HUES64 (cell line): ENCODE results near the gene CRACDL.
A peak's percentile ranks its signal among the peaks of the same experiment; 100 is the strongest.

Experiments
- H3K27ac ChIP-seq: 2 replicates; pipeline ENCODE4 v1.7.0; 2013; ENCODE audit warnings: low read depth, low read length, inconsistent platforms
- H3K27me3 ChIP-seq: 2 replicates; pipeline ENCODE4 v1.6.1; 2013; ENCODE audit warnings: mild to moderate bottlenecking, low read length; ENCODE audit not compliant: insufficient read depth
- H3K36me3 ChIP-seq: 2 replicates; pipeline ENCODE4 v1.6.1; 2013; ENCODE audit warnings: mild to moderate bottlenecking, low read length; ENCODE audit not compliant: insufficient read depth
- H3K4me1 ChIP-seq: 2 replicates; pipeline ENCODE4 v1.6.1; 2013; ENCODE audit warnings: mild to moderate bottlenecking, low read length, moderate library complexity; ENCODE audit not compliant: insufficient read depth
- H3K4me3 ChIP-seq: 2 replicates; pipeline ENCODE4 v1.5.1; 2013; ENCODE audit warnings: mild to moderate bottlenecking, low read length, moderate library complexity
- H3K9ac ChIP-seq: 2 replicates; pipeline ENCODE4 v1.6.1; 2013; ENCODE audit warnings: mild to moderate bottlenecking, low read depth, low read length
- H3K9me3 ChIP-seq: 2 replicates; pipeline ENCODE4 v1.6.1; 2013; ENCODE audit warnings: low read depth, low read length; ENCODE audit not compliant: insufficient read depth
- WGBS: fragments of 150-250, 120-280 bp; methylation state at CpG from one replicate; pipeline ENCODE4 v1.1.7; 2013; ENCODE audit warnings: missing lambda C conversion rate; 5-methylcytosine and 5-hydroxymethylcytosine counted together

The CRACDL gene

DNA sequence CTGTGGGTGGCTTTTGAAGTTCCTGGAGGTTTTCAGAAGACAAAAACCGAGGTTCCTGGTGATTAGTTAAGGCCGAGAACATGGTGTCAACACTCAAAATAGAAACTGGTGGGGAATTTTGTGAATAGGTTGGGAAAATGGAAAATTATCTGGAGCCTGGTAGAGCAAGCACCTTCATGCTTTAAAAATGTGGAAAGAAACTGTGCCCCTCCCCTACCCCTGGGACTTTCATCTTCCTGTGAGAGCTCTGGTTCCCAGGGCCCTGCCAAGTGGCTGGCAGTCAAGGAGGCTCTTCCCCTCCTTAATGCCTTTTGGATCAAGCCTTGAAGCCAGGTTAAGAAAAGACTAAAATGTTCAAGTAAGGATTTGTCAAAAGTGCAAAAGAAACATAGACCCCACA, 1.9 kb upstream of the CRACDL start:
- Histone ChIP-seq H3K27me3 (peaks cover 72% of the 10 kb centered on the region), H3K27ac (no peak overlapping the region), H3K9me3 (no peaks in the 10 kb centered on the region), H3K4me3 (no peak overlapping the region), H3K36me3 (no peaks in the 10 kb centered on the region), H3K9ac (no peak overlapping the region), H3K4me1 (no peaks in the 10 kb centered on the region)
- WGBS, result 84% methylated on average over 2 of the region's 2 CpGs

DNA sequence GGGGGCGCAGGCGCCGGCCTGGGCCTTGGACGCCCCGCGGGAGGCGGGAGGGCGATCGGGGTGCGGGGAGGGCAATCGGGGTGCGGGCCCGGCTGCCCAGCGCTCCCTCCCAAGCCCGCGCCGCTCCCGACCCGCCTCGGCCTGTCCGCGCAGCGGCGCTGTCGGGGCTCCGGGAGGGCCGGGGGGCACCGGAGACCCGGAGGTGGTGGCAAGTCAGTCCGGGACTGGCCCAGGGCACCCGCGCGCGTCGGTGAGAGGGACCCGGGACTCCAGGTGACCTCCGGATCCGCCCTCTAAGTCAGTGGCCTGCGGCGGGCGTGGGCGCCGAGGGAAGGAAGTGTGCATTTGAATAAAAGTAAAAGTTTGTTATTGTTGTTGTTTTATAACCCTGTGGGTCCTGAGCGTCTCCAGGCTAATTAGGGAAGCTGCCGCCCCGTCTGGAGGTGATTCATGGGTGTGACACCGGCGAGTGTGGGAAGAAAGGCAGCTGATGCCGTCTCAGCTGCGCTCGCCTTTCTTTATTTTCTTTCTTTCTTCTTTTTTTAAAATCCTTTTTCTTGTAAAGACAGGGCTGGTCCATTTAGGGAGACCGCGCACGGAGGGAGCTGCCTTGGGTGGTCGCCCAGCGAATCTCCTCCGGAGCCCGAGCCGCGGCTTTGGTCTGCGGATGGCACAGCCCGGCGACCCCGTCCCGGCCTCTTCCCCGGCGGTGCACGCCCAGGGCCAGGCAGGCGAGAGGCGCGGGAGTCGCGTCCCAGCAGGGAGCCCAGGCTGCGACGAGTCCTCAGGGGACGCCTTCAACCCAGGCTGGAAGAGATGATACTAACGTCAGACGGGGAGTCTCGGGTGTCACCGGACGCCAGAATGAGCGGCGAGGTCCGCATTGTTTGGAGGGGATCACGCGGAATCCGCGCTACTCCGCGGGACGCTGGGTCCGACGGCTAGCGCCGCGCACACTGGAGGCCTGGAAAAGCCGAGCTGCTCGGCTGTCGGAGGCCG, 627 bp upstream of the CRACDL start:
- H3K9ac ChIP-seq, result no peak overlapping the region
- no peaks in the 10 kb centered on the region for H3K4me1 ChIP-seq
- whole genome bisulfite sequencing, result 2% methylated on average over 100 of the region's 100 CpGs
- H3K27me3 ChIP-seq, result peaks cover 72% of the 10 kb centered on the region
- peak overlapping the region; percentile 56 for H3K4me3 ChIP-seq
- H3K27ac ChIP-seq, result no peak overlapping the region
- no peaks in the 10 kb centered on the region for H3K9me3 ChIP-seq
- no peaks in the 10 kb centered on the region for H3K36me3 ChIP-seq

DNA sequence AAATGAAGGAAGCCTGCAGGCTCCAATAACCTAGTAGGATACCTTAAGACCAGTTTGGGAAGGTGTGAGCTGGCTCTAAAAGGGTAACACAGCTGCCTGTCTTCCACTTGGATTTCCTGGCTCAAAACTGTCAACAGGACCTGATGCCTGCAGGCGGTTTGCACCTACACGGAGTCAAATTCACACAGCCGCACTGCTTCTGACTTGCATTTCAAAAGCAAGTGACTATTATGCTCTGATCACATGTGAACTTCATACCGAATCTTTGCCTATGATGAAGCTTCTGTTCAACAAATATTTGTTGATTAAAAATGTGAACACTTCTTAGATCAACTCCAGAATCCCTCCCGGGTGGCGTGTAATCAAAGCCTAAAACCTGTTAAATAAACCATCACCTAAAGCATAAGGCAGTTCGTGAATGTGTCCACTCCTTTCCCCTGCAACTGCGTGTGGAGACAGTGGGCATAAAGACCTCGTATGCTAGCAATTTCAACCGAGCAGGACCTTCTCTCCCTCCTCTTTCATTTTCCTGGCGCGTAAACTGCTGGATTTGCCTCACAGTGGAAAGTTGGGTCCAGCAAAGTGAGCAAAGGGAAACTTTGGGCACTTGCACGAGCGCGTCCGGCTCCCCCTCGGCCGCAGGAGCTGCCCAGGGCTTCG, 784 bp downstream of the CRACDL start:
- H3K9me3 ChIP-seq, result no peaks in the 10 kb centered on the region
- 20% methylated on average over 19 of the region's 19 CpGs for WGBS
- no peak overlapping the region for H3K27ac ChIP-seq
- H3K4me1 ChIP-seq, result no peaks in the 10 kb centered on the region
- H3K27me3 ChIP-seq, result peaks cover 72% of the 10 kb centered on the region
- no peak overlapping the region for H3K9ac ChIP-seq
- H3K36me3 ChIP-seq, result no peaks in the 10 kb centered on the region
- peak overlapping the region; percentile 56 for H3K4me3 ChIP-seq

DNA sequence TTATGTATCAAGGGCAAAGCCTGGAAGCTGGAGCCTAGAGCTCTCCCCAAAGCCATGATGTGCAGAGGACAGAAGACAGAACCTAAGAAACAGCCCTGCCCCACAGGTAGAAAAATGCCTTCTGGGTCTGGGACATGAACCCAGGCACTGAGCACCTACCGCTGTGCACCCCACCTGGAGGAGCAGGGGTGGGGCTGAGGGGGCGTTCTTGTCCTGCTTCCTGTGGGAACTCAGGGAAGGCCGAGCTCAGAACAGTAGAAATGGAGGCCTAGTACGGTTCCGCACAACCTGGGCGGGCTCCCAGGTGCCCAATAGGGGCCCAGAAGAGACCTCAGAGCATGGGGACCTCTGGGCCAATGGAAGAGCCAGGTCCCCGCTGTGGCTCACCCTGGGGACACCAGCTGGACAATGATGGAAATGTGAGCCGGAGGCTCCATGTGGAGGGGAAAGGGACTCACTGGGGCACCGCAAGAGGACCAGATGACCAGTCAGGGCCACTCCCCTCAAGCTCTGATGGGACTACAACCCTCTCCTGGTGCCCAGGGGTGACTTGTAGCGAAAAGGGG, 3.2 kb downstream of the CRACDL start:
- H3K27ac ChIP-seq, result no peak overlapping the region
- H3K36me3 ChIP-seq, result no peaks in the 10 kb centered on the region
- no peak overlapping the region for H3K4me3 ChIP-seq
- no peaks in the 10 kb centered on the region for H3K9me3 ChIP-seq
- H3K9ac ChIP-seq, result no peak overlapping the region
- H3K27me3 ChIP-seq, result peaks cover 49% of the 10 kb centered on the region
- WGBS, result 91% methylated on average over 10 of the region's 10 CpGs
- H3K4me1 ChIP-seq, result no peaks in the 10 kb centered on the region

DNA sequence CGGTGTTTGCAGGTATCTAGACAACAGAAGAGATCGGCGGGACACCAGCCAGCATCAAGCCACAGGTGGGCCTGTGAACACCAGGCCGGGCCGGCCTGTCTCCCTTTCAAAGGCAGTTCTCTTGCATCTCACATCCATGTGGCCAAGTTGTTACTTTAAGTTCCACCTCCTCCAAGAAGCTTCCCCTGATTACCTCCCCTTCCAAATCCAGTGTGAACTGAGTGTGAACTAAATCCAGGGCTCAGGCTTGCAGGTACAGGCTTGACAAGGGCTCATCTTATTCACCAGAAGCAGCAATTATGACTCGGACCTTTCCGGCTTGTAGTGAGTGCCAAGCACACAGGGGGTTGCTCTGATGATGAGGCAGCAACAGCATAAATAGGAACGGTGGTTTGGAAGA, 3.9 kb downstream of the CRACDL start:
- no peak overlapping the region for H3K27ac ChIP-seq
- H3K4me1 ChIP-seq, result peaks cover 3% of the 10 kb centered on the region; the same call in 1 of the 2 replicates
- WGBS, result 93% methylated on average over 8 of the region's 8 CpGs
- H3K27me3 ChIP-seq, result peaks cover 42% of the 10 kb centered on the region
- H3K9me3 ChIP-seq, result no peaks in the 10 kb centered on the region
- H3K36me3 ChIP-seq, result no peaks in the 10 kb centered on the region
- no peak overlapping the region for H3K9ac ChIP-seq
- H3K4me3 ChIP-seq, result no peak overlapping the region

DNA sequence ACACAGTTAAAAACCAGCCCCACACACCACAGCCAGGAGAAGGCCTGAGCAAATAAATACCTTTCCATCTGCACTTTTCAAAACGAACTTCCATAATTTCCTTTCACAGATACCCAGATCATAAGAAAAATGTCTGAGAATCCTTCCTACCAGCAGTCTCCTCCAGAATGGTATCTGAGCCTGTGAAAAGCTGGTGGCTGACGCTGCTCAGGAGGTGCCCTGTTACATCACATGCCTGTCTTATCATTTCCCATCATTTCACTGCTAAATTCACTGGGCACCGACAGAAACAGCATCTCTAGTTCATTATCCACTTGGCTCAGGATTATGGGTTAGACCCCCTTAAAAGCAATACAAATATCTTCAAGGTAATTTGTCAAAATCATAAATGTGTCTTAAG, 4.4 kb downstream of the CRACDL start:
- Histone ChIP-seq H3K9ac (no peak overlapping the region), H3K9me3 (no peaks in the 10 kb centered on the region), H3K36me3 (no peaks in the 10 kb centered on the region), H3K4me1 (peaks cover 3% of the 10 kb centered on the region; the same call in 1 of the 2 replicates), H3K4me3 (no peak overlapping the region), H3K27ac (no peak overlapping the region), H3K27me3 (peaks cover 36% of the 10 kb centered on the region)
- 88% methylated on average over 3 of the region's 3 CpGs for WGBS

DNA sequence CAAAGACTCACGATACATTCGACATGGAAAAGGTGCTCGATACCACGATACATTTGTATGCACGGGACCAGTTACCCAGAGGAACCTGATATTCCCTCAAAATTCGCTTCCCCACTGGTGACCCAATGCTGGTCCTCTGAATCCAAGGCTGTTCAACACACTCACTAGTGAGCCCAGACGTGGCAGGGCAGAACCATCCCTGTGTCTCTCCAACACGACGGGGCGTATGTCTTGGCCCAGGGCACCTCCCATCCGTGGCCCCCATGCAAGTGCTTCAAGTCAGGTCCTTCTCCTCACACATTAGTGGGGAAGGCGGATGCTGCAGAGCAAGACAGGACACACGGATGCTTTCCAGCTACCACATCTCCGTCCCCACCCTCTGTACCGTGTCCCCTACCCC, 6.1 kb downstream of the CRACDL start:
- H3K27me3 ChIP-seq, result peaks cover 20% of the 10 kb centered on the region
- H3K9ac ChIP-seq, result no peak overlapping the region
- H3K4me3 ChIP-seq, result no peak overlapping the region
- WGBS, result 95% methylated on average over 14 of the region's 15 CpGs
- H3K27ac ChIP-seq, result no peak overlapping the region
- no peaks in the 10 kb centered on the region for H3K9me3 ChIP-seq
- no peaks in the 10 kb centered on the region for H3K36me3 ChIP-seq
- peaks cover 3% of the 10 kb centered on the region; the same call in 1 of the 2 replicates for H3K4me1 ChIP-seq

DNA sequence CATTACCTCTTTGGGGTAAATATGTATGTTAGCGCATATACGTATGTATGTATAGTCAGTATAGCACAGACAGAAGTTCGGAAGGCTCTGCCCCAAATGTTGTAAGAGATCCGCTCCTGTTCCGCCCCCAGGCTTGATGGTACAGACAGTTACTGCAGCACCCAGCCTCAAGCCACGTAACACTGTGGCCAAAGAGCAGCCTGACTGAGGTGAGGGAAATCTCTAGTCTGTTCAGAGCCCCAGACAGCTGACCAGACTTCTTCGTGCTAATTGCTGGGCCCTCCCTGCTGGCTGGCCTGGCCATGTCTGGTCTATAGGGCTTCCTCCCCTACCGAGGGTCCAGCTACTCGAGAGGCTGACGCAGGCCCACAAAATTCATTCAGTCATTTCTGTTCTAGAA, 7.8 kb downstream of the CRACDL start:
- 0 out of 2 replicates have a peak, but pooled peaks cover 5% of the 10 kb centered on the region for H3K9me3 ChIP-seq
- H3K4me3 ChIP-seq, result no peak overlapping the region
- no peak overlapping the region for H3K9ac ChIP-seq
- H3K36me3 ChIP-seq, result no peaks in the 10 kb centered on the region
- peaks cover 3% of the 10 kb centered on the region; the same call in 1 of the 2 replicates for H3K4me1 ChIP-seq
- H3K27ac ChIP-seq, result no peak overlapping the region
- H3K27me3 ChIP-seq, result peaks cover 3% of the 10 kb centered on the region
- 90% methylated on average over 10 of the region's 10 CpGs for WGBS

DNA sequence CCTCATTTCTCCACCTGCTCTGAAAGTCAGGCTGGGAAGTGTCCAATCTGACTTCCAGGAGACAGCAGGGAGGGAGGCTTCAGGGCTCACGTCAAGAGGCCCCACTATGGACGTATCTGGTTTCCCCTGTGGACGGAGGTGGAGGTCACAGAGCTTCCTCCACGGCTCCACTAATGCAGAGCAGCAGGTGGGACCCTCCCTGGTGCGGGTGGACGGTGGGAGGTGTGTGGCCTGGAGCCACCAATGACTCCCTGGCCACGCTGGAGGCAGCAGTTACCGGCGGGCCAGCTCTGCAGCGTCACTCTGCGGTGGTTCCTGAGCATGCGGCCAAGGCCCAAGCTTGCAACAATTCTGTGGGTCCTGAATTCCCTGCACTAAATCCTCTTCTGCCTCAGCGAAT, 9.0 kb downstream of the CRACDL start:
- H3K4me3 ChIP-seq, result no peak overlapping the region
- peaks cover 3% of the 10 kb centered on the region; the same call in 1 of the 2 replicates for H3K4me1 ChIP-seq
- 90% methylated on average over 13 of the region's 13 CpGs for WGBS

DNA sequence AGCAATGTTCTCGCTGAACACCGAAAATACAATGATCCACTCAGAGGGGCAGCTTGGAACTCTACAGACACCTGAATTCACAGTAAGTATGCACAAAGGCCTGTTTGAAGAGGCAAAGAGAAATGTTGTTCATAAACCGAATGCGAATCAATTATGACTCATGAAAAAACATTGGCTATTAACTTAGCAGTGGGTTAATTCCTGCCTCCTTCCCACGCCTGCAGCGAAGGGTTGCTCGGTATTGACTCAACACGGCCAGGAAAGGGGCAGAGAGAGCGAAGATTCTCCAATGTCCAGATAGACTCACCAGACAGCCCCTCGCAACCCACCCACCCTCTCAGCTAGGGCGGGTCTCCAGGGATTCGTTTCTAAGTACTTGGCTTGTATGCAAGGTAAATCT, 9.4 kb downstream of the CRACDL start:
- WGBS, result 90% methylated on average over 12 of the region's 12 CpGs
- no peaks in the 10 kb centered on the region for H3K36me3 ChIP-seq
- H3K27me3 ChIP-seq, result no peaks in the 10 kb centered on the region; the same call in 1 of the 2 replicates

More for the DNA sequence above, 9.0 kb downstream of the CRACDL start:
- Histone ChIP-seq H3K36me3 (no peaks in the 10 kb centered on the region), H3K27me3 (no peaks in the 10 kb centered on the region; the same call in 1 of the 2 replicates), H3K9me3 (0 out of 2 replicates have a peak, but pooled peaks cover 5% of the 10 kb centered on the region), H3K27ac (no peak overlapping the region), H3K9ac (no peak overlapping the region)

DNA sequence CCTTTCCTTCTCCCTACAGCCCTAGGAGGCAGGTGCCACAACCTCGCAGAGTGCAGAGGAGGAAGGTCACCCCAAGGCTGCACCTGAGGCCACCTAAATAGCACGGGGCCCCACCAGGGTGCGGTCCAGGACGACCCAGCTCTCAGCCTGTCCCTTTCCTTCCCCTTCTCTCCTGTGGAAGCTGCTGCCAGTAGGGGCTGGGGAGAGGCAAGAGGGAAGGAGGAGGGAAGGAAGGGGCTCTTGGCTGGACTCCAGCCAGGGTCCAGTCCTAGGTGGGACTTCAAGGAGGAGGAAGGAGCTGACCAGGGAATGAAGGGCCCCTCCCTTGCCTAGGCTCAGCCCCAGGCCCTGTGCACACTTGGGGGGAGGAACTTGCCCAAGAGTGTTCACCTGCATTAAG, 11.1 kb downstream of the CRACDL start:
- Histone ChIP-seq H3K27ac (no peak overlapping the region), H3K36me3 (no peaks in the 10 kb centered on the region), H3K4me1 (peaks cover 3% of the 10 kb centered on the region; the same call in 1 of the 2 replicates), H3K9ac (no peak overlapping the region), H3K9me3 (0 out of 2 replicates have a peak, but pooled peaks cover 5% of the 10 kb centered on the region), H3K27me3 (no peaks in the 10 kb centered on the region; the same call in 1 of the 2 replicates), H3K4me3 (no peak overlapping the region)
- WGBS, result 77% methylated on average over 4 of the region's 4 CpGs

More for the DNA sequence above, 9.4 kb downstream of the CRACDL start:
- Histone ChIP-seq H3K4me3 (no peak overlapping the region), H3K9ac (no peak overlapping the region), H3K9me3 (0 out of 2 replicates have a peak, but pooled peaks cover 5% of the 10 kb centered on the region), H3K4me1 (peaks cover 3% of the 10 kb centered on the region; the same call in 1 of the 2 replicates), H3K27ac (no peak overlapping the region)
